ENCODE measurements around the gene DMD.
A peak's percentile ranks its signal among the peaks of the same experiment; 100 is the strongest.

DMD gene

GRCh38 chrX:31126205-31126604 lies 2085.1 kb downstream of the DMD start:
- no peak for DNase-seq (ENCODE audit: low read depth in 2 of 2)

GRCh38 chrX:31124536-31124935 lies 2086.8 kb downstream of the DMD start:
- no peak for DNase-seq (ENCODE audit: low read depth in 2 of 2)

GRCh38 chrX:31123335-31123734 lies 2088.0 kb downstream of the DMD start:
- DNase-seq (ENCODE audit: low read depth in 2 of 2) = no peak

DNA sequence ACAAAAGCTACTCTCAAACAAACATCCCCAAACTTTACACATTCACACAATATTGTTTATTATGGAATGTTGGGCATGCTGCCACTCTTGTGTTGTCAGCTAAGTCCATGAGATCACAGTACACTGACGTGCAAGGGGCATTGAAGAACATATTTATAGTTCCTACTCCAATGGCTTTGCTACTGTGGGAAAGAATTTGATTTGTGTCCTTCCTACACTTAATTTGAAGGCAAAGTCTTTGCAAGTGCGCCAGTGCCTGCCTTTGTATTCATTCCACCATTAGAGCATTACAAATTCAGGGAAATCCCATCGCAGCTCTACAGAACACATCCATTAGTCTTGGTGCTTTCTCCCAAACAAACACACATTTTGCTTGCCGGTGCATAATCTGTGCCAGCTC lies 2094.1 kb downstream of the DMD start:
- no peak for DNase-seq (ENCODE audit: low read depth in 2 of 2)

- DNase-seq (ENCODE audit: low read depth in 2 of 2) = no peak
These were observed 2096.0 kb downstream of the DMD start for GRCh38 chrX:31115398-31115797.

DNA sequence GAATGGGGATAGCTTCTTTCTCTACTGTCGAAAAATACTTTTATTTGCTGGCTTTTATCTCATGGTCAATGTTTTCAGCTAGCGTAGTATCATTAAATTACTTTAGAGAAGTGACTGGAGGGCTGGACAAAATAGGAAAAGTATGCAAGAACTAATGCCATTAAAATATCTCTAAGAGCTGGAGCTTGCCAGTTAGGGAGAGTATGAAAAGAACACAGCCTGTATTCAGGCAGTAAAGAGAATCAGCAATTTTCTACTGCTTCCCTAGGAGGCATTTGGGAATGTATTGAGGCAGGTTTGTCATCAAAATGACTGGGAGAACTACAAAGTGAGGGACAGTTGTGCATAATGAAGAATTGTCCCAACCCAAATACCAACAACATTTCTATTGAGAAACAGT lies 2096.5 kb downstream of the DMD start:
- no peak for DNase-seq (ENCODE audit: low read depth in 2 of 2)

DNA sequence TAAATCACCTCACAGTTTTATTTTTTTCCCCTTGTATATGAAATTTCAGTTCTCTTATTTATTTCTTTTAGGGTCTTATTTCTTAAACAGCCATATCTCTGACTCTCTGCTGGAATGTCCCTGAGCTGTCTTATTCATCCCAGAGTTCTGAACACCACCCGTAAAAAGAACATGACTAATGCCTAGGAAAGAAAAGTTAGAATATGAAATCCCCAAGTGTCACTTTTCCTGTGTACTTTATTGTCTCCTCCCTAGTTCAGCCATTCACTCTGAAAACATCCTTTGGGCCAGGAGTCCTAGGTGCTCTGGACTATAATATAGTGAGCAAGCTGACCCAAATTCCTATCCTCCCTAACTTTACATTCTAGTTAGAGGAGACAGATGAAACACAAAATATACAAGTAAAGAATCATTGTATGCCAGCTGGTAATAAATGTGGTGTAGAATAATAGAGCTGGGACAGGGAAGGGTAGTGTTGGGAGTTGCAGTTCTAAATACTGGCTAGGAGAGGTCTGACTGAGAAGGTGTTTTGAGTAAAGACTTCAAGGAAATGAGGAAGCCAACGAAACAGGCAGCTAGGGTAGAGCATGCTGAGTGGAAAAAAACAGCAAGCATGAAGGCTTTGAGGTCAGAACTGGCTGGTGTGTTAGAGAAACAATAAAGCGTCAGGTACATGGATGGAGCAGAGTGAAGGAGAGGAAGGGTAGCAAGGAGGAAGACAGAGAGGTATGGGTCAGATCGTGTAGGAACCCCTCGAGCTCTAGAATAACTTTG lies 2098.9 kb downstream of the DMD start:
- DNase-seq (ENCODE audit: low read depth in 2 of 2) = no peak

DNA sequence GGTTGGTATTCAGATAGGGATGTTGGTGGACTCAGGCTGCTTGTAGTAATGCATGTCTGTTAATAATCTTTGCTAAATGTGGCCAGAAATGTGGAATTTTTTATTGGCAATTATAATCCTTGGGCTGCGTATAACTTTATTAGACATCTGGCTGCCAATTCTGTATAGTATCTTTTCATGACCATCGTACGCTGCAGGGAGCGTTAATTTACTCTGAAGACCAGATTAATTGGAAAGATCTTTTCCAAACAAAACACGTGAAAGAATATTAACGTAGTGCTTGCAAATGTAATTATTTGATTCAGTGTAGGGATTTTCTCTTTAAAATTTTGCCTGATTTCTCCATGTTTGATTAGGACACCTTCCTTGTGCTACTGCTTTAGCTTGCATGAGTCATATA lies 2100.7 kb downstream of the DMD start:
- no peak for DNase-seq (ENCODE audit: low read depth in 2 of 2)

GRCh38 chrX:31099536-31100090 lies 2111.7 kb downstream of the DMD start:
- DNase-seq (ENCODE audit: low read depth in 2 of 2) = peak; percentile 14 to 20

- DNase-seq (ENCODE audit: low read depth in 2 of 2) = no peak
These were observed 2113.3 kb downstream of the DMD start for GRCh38 chrX:31098079-31098478.

- no peak for DNase-seq (ENCODE audit: low read depth in 2 of 2)
These were observed 2117.7 kb downstream of the DMD start for GRCh38 chrX:31093639-31093975.

GRCh38 chrX:31092970-31093638 lies 2118.2 kb downstream of the DMD start:
- DNase-seq (ENCODE audit: low read depth in 2 of 2) = no peak

DNA sequence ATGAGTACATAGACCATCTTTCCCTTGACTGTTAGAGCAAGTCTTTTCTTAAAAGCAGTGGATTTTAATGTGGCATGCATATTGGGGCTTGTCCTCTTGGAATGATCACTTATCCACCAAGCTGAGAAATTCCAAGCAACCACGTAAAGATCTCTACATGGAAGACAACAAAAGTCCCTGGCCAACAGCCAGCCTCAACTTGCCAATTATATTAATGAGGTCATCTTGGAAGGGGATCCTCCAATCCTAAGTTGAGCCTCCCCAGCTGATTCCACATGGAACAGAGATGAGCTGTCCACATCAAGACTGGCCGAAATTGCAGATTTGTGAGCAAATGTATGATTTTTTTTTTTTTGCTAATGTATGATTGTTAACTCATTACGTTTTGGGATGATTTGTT lies 2118.9 kb downstream of the DMD start:
- DNase-seq (ENCODE audit: low read depth in 2 of 2) = no peak

DNA sequence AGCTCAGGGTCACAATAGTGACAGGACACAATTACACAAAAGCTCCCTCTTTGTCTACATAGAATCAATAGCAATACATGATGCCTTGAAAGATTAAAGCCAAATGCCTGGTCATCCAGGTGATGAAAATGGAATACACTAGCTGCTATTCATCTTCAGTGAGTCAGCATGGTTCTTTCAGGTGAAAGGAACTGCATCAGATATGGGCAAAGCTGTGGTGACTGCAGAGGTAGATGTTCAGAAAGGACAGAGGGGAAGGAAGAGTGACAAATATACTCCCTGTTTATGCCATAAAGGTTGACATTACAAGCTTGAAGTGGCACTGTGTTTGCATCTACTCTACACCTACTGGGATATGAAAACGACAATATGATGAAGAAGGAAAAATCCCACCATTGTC lies 2119.5 kb downstream of the DMD start:
- DNase-seq (ENCODE audit: low read depth in 2 of 2) = no peak

GRCh38 chrX:31074522-31074921 lies 2136.8 kb downstream of the DMD start:
- DNase-seq (ENCODE audit: low read depth in 2 of 2) = no peak

DNA sequence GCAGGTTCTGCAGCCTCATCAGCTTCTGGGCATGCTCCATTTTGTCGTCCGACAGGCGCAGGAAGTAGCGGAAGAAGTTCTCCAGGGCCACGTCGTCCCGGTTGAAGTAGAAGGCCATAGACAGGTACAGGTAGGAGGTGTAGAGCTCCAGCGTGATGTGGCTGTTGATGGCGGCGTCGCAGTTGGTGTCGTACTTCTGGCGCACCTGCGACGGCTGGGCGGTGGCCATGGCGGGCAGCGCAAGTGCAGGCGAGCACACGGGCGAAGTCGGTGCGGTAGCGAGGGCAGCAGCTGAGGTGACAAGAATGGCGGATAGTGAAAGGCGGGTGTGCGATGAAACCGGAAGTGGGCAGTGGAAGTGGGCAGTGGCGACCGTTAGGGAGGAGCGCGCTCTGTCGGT lies 2139.6 kb downstream of the DMD start, which contains the start of gene FTHL17:
Gene FTHL17 (minus strand): TSS at position 317 of the 400 bp plus-strand sequence. CDS start 88 bp downstream, at position 229.
- no peak for DNase-seq (ENCODE audit: low read depth in 2 of 2)

DNA sequence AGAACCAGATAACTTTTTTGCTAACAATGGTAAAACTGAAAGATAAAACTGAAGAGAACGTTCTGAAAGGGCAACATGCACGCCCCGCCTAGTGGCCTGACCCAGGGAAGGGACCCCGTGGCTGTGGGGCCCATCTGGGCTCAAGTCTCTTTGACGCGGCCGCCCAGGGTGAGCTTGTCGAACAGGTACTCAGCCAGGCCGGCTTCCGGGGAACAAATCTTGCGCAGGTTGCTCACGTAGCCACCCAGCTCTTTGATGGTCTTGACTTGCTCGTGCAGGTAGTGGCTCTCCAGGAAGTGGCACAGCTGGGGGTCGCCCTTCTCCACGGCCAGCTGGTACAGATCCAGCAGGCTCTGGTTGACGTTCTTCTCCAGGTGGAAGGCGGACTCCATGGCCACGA lies 2140.1 kb downstream of the DMD start:
- DNase-seq (ENCODE audit: low read depth in 2 of 2) = no peak

GRCh38 chrX:31070057-31070468 lies 2141.3 kb downstream of the DMD start:
- DNase-seq (ENCODE audit: low read depth in 2 of 2) = no peak
